NOMO-1 treated with dmso at 0.1 percent for 144 hours (cell line): Measurements from ENCODE around the gene MMP7.
"Not testable (repeated sequence)": the region's sequence is repeated elsewhere in the genome, so short reads cannot be mapped to it uniquely, and the experiment has no call there.

Experiments
- DNase-seq: peaks from one replicate; lab custom pipeline; 2025; ENCODE audit not compliant: unreplicated experiment; lab: John Stamatoyannopoulos, UW

The MMP7 gene

DNA sequence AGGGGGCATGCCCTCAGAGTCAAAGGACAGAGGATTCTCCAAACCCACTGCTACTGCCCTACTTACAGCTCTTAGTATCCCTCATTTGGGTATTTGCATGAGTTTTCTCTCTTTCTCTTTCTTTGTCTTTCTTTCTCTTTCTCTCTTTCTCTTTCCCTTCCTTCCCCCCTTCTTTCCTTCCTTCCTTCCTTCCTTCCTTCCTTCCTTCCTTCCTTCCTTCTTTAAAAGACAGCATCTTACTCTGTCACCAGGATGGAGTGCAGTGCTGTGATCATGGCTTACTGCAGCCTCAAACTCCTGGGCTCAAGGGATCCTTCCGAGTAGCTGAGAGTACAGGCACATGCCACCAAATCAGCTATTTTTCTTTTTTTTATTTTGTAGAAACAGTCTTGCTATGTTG lies 14.0 kb upstream of the MMP7 start:
- DNase-seq: no peak

DNA sequence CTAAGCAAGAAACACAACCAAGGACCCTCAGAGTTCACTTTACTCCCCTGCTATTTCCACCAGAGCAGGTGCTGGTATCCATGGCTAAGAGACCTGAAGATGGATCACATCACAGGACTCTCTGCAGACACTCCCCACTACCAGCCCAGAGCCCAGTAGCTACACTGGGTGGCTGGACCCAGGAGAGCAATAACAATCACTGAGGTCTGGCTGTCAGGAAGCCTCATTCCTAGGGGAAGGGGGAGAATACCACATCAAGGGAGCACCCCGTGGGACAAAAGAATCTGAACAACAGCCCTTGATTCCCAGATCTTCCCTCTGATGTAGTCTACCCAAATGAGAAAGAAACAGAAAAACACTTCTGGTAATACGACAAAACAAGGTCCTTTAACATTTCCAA lies 9.0 kb upstream of the MMP7 start:
- no peak for DNase-seq

- no peak for DNase-seq
These were observed 8.4 kb upstream of the MMP7 start for GRCh38 chr11:102538932-102539331.

- no peak for DNase-seq
These were observed 3.8 kb upstream of the MMP7 start for GRCh38 chr11:102534261-102534872.

- DNase-seq: no peak
These were observed 1.9 kb downstream of the MMP7 start for GRCh38 chr11:102528618-102529017.

GRCh38 chr11:102527684-102528083 lies 2.9 kb downstream of the MMP7 start:
- no peak for DNase-seq

- no peak for DNase-seq
These were observed 3.5 kb downstream of the MMP7 start for GRCh38 chr11:102527041-102527440.

GRCh38 chr11:102523887-102524286 lies 6.7 kb downstream of the MMP7 start:
- no peak for DNase-seq

DNA sequence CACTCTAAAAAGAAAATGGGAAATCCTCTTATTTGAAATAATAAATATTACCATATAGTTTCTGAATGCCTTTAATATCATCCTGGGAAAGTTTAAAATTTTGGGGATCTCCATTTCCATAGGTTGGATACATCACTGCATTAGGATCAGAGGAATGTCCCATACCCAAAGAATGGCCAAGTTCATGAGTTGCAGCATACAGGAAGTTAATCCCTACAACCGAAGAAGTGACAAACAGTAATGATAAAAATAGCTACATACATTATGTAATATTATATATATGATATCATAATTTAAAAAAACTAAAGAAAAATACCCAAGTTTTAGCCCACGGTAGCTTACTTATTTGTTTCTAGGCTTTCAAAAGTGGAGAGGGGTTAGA lies 7.4 kb downstream of the MMP7 start:
- no peak for DNase-seq

- no peak for DNase-seq
These were observed 8.0 kb downstream of the MMP7 start for GRCh38 chr11:102522312-102523188.

DNA sequence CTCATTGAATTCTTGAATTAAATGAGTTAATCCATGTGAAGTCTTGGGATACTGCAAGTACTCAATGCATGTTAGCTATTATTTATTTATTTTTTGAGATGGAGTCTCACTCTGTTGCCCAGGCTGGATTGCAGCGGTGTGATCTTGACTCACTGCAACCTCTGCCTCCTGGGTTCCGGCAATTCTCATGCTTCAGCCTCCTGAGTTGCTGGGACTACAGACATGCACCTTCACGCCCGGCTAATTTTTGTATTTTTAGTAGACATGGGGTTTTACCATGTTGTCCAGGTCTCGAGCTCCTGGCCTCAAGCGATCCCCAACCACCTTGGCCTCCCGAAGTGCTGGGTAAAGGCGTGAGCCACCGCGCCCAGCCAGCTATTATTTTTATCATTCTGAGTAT lies 9.4 kb downstream of the MMP7 start:
- DNase-seq: no peak

DNA sequence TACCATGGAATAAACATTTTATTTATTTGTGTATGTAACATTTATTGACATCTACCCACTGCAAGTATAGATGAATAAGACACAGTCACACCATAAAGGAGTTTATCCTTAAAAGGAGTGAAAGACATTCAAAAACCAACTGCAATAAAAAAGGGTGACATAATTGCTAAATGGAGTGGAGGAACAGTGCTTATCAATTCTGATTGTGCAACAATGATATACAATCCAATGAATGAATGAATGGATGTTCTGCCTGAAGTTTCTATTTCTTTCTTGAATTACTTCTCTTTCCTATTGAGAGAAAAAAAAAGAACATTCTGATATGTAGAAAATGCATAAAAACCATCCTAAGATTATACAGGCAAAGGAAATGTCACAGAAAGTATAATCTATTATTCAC lies 10.0 kb downstream of the MMP7 start:
- DNase-seq: no peak

GRCh38 chr11:102518296-102519094 lies 12.1 kb downstream of the MMP7 start:
- no peak for DNase-seq

DNA sequence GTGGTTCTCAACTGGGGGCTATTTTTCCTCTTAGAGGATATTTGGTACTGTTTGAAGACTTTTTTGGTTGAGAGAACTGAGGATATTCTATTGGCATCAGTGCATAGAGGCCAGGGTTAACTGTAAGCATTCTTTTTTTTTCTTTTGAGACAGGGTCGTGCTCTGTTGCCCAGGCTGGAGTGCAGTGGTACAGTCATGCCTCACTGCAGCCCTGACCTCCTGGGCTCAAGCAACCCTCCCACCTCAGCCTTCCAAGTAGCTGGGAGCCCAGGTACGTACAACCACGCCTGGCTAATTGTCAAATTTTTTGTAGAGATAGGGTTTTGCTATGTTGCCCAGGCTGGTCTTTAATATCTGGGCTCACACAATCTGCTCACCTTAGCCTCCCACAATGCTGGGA lies 12.9 kb downstream of the MMP7 start:
- no peak for DNase-seq

DNA sequence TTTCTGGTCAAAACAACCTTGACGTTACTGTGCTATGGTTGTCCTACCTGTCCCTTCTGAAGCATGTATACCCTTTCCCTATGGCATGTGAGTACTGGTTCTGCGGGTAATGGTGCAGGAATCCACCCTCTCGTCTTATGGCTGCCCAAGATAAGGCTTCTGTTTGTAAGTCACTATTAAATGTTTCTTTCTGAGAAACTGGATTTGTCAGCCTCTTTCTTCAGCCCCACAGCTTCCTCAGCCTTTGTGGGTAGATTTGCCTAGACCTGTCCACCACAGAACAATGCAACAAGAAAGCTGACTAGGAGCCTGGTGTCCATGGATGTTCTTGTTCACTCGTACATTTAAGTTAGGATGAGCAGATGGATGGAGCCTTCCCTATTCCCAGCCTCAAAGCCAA lies 14.4 kb downstream of the MMP7 start:
- DNase-seq: no peak

DNA sequence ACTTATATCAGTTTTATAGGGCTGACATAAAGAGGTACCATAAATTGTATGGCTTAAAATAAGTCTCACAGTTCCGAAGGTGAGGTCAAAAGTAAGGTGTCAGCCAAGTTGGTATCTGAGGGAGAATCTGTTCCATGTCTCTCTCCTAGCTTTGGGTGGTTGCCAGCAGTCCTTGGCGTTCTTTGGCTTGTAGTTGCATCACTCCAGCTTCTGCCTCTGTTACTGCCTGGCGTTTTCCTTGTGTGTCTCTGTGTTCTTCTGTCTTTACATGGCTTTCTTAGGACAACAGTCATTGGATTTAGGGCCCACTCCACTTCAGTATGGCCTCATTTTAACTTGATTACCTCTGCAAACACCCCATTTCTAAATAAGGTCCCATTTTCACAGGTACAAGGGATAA lies 16.7 kb downstream of the MMP7 start:
- DNase-seq: no peak

DNA sequence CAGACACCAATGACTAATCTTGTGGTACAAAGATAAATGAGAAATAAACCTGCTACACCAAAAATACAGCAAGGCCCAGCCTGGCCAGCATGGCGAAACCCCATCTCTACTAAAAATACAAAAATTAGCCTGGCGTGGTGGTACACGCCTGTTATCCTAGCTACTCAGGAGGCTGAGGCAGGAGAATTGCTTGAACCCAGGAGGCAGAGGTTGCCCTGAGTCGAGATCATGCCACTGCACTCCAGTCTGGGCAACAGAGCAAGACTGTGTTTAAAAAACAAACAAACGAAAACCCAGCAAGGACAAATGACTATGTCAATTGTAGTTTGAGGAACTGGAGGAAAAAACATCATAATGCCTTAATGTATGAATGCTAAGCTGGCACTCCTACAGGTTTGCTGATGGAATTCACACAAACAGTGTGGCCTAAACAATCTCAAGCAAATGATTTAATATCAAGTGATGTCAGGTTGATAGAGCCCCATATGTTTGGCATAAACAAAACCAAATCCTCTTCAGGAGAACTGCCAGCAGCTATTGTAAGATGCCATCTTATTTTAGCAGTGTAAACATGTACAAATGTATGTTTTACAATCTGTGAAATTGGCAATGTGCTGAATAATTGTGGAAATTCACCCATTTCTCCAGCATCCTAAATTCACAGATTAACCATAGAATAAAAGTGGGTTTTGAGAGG lies 20.0 kb downstream of the MMP7 start:
- no peak for DNase-seq

DNA sequence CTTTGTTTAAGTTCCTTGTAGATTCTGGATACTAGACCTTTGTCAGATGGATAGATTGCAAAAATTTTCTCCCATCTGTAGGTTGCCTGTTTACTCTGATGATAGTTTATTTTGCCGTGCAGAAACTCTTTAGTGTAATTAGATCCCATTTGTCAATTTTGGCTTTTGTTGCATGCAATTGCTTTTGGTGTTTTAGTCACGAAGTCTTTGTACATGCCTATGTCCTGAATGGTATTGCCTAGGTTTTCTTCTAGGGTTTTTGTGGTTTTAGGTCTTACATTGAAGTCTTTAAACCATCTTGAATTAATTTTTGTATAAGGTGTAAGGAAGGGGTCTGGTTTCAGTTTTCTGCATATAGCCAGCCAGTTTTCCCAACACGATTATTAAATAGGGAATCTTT lies 27.7 kb downstream of the MMP7 start:
- DNase-seq: not testable (repeated sequence)

DNA sequence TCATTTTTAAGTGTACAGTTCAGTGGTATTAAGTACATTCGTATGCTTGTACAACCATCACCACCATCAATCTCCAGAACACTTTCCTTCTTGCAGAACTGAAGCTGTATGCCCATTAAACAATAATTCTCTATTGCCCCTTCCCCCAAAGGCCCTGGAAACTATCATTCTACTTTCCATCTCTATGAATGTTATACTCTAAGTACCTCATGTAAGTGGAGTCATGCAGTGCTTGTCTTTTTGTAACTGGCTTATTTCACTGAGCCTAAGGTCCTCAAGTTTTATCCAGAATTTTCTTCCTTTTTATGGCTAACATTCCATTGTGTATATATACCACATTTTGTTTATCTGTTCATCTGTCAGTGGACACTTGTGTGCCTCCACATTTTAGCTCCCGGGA lies 29.7 kb downstream of the MMP7 start:
- DNase-seq: no peak

DNA sequence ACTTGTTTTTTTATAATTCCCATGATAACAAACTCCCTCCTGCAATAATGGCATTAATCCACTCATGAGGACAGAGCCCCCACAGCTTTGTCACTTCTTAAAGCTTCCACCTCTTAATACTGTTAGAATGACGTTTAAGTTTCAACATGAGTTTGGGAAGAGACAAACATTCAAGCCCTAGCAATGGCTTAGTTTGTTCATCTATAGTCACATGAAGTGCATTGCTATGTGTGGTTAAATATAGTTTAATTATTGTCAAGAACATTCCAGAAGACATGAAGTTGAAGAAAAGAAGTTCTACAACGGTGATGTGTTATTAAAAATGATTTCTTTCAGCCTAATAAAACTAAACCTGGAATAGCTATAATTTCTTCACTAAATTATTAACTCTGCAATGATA lies 30.6 kb downstream of the MMP7 start:
- DNase-seq: no peak

DNA sequence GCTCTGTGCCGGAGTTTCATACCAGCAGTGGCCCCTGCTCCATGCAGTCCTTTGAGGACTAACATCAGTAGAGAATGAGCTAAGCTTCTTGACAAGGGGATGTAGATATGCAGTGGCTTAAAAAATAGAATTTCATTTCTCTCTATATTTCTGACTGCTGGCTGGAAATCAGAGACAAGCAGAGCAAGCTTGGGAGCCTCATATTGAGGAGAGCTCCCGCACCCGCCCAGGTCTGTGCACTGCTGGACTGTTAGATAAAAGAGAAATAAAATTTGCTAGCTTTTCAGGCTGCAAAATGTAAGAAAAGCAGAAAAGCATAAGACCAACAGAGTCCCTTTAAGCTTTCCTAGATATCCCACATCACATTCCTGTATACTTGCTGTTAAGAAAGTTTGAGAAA lies 31.4 kb downstream of the MMP7 start:
- no peak for DNase-seq
